ENCODE results near the gene SCUBE3.

The SCUBE3 gene

GRCh38 chr6:35294308-35294945, 80.7 kb downstream of the SCUBE3 start:
- H3K4me1 Mint-ChIP-seq: peaks cover 26 to 27% of the 10 kb centered on the region in 2 donors
- no peak overlapping the region for H3K4me3 Mint-ChIP-seq
- no peaks in the 10 kb centered on the region for H3K27me3 Mint-ChIP-seq
- no peak overlapping the region for H3K27ac Mint-ChIP-seq
- ATAC-seq (replicated peaks): peak in 1 of 2 donors; percentile 20
- no peak for DNase-seq
- peaks cover 43 to 59% of the 10 kb centered on the region in 2 donors for H3K36me3 Mint-ChIP-seq
- H3K9me3 Mint-ChIP-seq: no peaks in the 10 kb centered on the region

GRCh38 chr6:35295036-35295435, 81.3 kb downstream of the SCUBE3 start:
- Mint-ChIP-seq H3K4me1 (peaks cover 31 to 33% of the 10 kb centered on the region in 2 donors), H3K36me3 (peaks cover 44 to 61% of the 10 kb centered on the region in 2 donors), H3K27me3 (no peaks in the 10 kb centered on the region), H3K9me3 (no peaks in the 10 kb centered on the region), H3K4me3 (no peak overlapping the region), H3K27ac (no peak overlapping the region)
- ATAC-seq (replicated peaks) (no peak), DNase-seq (no peak)

GRCh38 chr6:35295521-35296315, 82.0 kb downstream of the SCUBE3 start:
- no peaks in the 10 kb centered on the region for H3K9me3 Mint-ChIP-seq
- H3K27me3 Mint-ChIP-seq: no peaks in the 10 kb centered on the region
- DNase-seq (no peak), ATAC-seq (replicated peaks) (no peak)
- peaks cover 38 to 40% of the 10 kb centered on the region in 2 donors for H3K4me1 Mint-ChIP-seq
- H3K4me3 Mint-ChIP-seq: no peak overlapping the region
- H3K27ac Mint-ChIP-seq: peak overlapping the region; percentile 56
- peaks cover 43 to 61% of the 10 kb centered on the region in 2 donors for H3K36me3 Mint-ChIP-seq

GRCh38 chr6:35296931-35297600, 83.3 kb downstream of the SCUBE3 start:
- Mint-ChIP-seq H3K27ac (peak overlapping the region; percentile 93), H3K9me3 (no peaks in the 10 kb centered on the region), H3K27me3 (no peaks in the 10 kb centered on the region), H3K4me3 (peak overlapping the region; percentile 76 to 91), H3K4me1 (peaks cover 40 to 47% of the 10 kb centered on the region in 2 donors), H3K36me3 (peaks cover 31 to 50% of the 10 kb centered on the region in 2 donors)
- ATAC-seq (replicated peaks): no peak
- no peak for DNase-seq

GRCh38 chr6:35297601-35298481, 84.1 kb downstream of the SCUBE3 start, which contains the start of gene DEF6:
Gene DEF6, plus strand, starts transcription at chr6:35297818. Its CDS starts 39 bp downstream, at chr6:35297857.
- DNase-seq (peak; percentile 81), ATAC-seq (replicated peaks) (peak; percentile 85 to 86)
- H3K9me3 Mint-ChIP-seq: no peaks in the 10 kb centered on the region
- no peaks in the 10 kb centered on the region for H3K27me3 Mint-ChIP-seq
- peaks cover 31 to 42% of the 10 kb centered on the region in 2 donors for H3K36me3 Mint-ChIP-seq
- peak within 1 kb of the TSS; percentile 76 to 91 for H3K4me3 Mint-ChIP-seq
- peaks cover 40 to 50% of the 10 kb centered on the region in 2 donors for H3K4me1 Mint-ChIP-seq
- peak within 1 kb of the TSS; percentile 93 for H3K27ac Mint-ChIP-seq

- no peaks in the 10 kb centered on the region for H3K27me3 Mint-ChIP-seq
- H3K4me1 Mint-ChIP-seq: peaks cover 48 to 59% of the 10 kb centered on the region in 2 donors
- H3K27ac Mint-ChIP-seq: peak overlapping the region; percentile 93
- H3K9me3 Mint-ChIP-seq: no peaks in the 10 kb centered on the region
- H3K36me3 Mint-ChIP-seq: peaks cover 34 to 44% of the 10 kb centered on the region in 2 donors
- peak overlapping the region; percentile 76 to 91 for H3K4me3 Mint-ChIP-seq
- no peak for DNase-seq
- ATAC-seq (replicated peaks): no peak
Measured at GRCh38 chr6:35298625-35299140, 84.9 kb downstream of the SCUBE3 start.

GRCh38 chr6:35299674-35300073, 85.9 kb downstream of the SCUBE3 start:
- Mint-ChIP-seq H3K9me3 (no peaks in the 10 kb centered on the region), H3K4me3 (peak overlapping the region; percentile 76 to 91), H3K36me3 (peaks cover 35 to 45% of the 10 kb centered on the region in 2 donors), H3K27ac (peak overlapping the region; percentile 93), H3K27me3 (no peaks in the 10 kb centered on the region), H3K4me1 (peaks cover 53 to 68% of the 10 kb centered on the region in 2 donors)
- ATAC-seq (replicated peaks) (peak; percentile 12 to 20), DNase-seq (peak; percentile 35)

- DNase-seq: no peak
- H3K27ac Mint-ChIP-seq: peak overlapping the region; percentile 93
- H3K4me1 Mint-ChIP-seq: peaks cover 53 to 69% of the 10 kb centered on the region in 2 donors
- H3K27me3 Mint-ChIP-seq: no peaks in the 10 kb centered on the region
- no peak for ATAC-seq (replicated peaks)
- no peaks in the 10 kb centered on the region for H3K9me3 Mint-ChIP-seq
- peaks cover 26 to 38% of the 10 kb centered on the region in 2 donors for H3K36me3 Mint-ChIP-seq
- H3K4me3 Mint-ChIP-seq: peak overlapping the region; percentile 76 to 91
Measured at GRCh38 chr6:35300848-35301247, 87.1 kb downstream of the SCUBE3 start.

All from stimulated activated naive B cell treated with anti-CD40 and anti-IgM and Interleukin-4, amounts not matched to agents 10 μg/mL and 1 μg/mL and 100 μg/mL, for 72 hours (primary cell).